ENCODE measurements around the gene UGT1A9. TPM values are rescaled to one million over a fixed set of nuclear protein-coding genes. Genes with fewer than 3 reads are reported as not detected.

Gene UGT1A9
- total RNA-seq, 1 experiment from 2014 or later = not detected

GRCh38 chr2:233758141-233758540, 86.4 kb downstream of the UGT1A9 start:
- Histone ChIP-seq H3K56ac (ENCODE audit: insufficient read length, low read depth, low read length) (no peak overlapping the region), H2AK5ac (ENCODE audit: insufficient read length, low read length) (no peak overlapping the region), H2BK12ac (ENCODE audit: insufficient read length, low read depth, low read length) (no peak overlapping the region), H4K91ac (ENCODE audit: insufficient read length, low read depth, low read length) (no peak overlapping the region), H3K9me3 (ENCODE audit: control insufficient read depth, low read depth, low read length) (no peaks in the 10 kb centered on the region), H3K79me1 (ENCODE audit: insufficient read depth, low read depth, low read length, poor library complexity, severe bottlenecking) (no peaks in the 10 kb centered on the region), H3K14ac (ENCODE audit: insufficient read depth, low read length) (no peak overlapping the region), H3K23ac (ENCODE audit: insufficient read length, low read depth, low read length) (no peak overlapping the region), H4K8ac (replicated peaks; ENCODE audit: insufficient read length, low read depth, low read length) (no peak overlapping the region), H4K20me1 (ENCODE audit: control insufficient read depth, insufficient read depth, insufficient read length) (no peaks in the 10 kb centered on the region), H3K18ac (ENCODE audit: insufficient read length, low read depth, low read length) (no peak overlapping the region), H2AFZ (ENCODE audit: low read length) (no peak overlapping the region), H3K4me1 (ENCODE audit: insufficient read depth, low read length) (no peaks in the 10 kb centered on the region), H3T11ph (ENCODE audit: low read length) (no peak overlapping the region), H3K4ac (ENCODE audit: low read depth, low read length) (no peak overlapping the region), H3K27ac (ENCODE audit: insufficient read length, low read depth, low read length) (no peak overlapping the region), H3K4me2 (ENCODE audit: insufficient read depth, insufficient read length, low read length) (no peak overlapping the region), H3K23me2 (ENCODE audit: insufficient read length, low read depth, low read length, poor library complexity, severe bottlenecking) (no peaks in the 10 kb centered on the region), H2BK15ac (ENCODE audit: low read depth, low read length) (no peak overlapping the region), H2BK120ac (ENCODE audit: low read depth, low read length, poor library complexity, severe bottlenecking) (no peak overlapping the region), H3K27me3 (ENCODE audit: insufficient read depth, low read length) (no peaks in the 10 kb centered on the region), H2BK20ac (ENCODE audit: low read depth, low read length, poor library complexity, severe bottlenecking) (no peak overlapping the region), H2BK5ac (ENCODE audit: insufficient read length, low read length) (no peak overlapping the region), H3K79me2 (ENCODE audit: insufficient read depth, low read length) (no peaks in the 10 kb centered on the region), H3K9ac (ENCODE audit: extremely low read depth, insufficient read length, low read length) (no peak overlapping the region), H4K5ac (ENCODE audit: insufficient read length, low read depth, low read length) (no peak overlapping the region)
- peaks cover 5% of the 10 kb centered on the region for H3K27me3 Mint-ChIP-seq (ENCODE audit: low read depth)
- H3K4me3 Mint-ChIP-seq = no peak overlapping the region
- H3K9me3 Mint-ChIP-seq = peaks cover 2 to 3% of the 10 kb centered on the region in 2 experiments; a peak in 4 of 5 replicates
- no peak for DNase-seq
- TF ChIP-seq CTCF (conservative IDR thresholded peaks at IDR 0.05) = no peak
- H3K27ac Mint-ChIP-seq = no peak overlapping the region
- H3K36me3 Mint-ChIP-seq (ENCODE audit: insufficient read depth in 1 of 3, low read depth in 3 of 3) = no peaks in the 10 kb centered on the region
- H3K4me1 Mint-ChIP-seq = peaks cover 0 to 1% of the 10 kb centered on the region in 2 experiments; a peak in 3 of 4 replicates

Data from H9 (cell line).